Endothelial cell of umbilical vein (primary cell): ENCODE data around the gene FAM163A.

Experiments
- POLR2A ChIP-seq: IDR thresholded peaks from 2 replicates; pipeline ENCODE4 v1.6.1; 2012; ENCODE audit warnings: low read depth, mild to moderate bottlenecking, control low read depth, low read length
- POLR2AphosphoS5 ChIP-seq: IDR thresholded peaks from 2 replicates; pipeline ENCODE4 v1.6.1; 2012; ENCODE audit warnings: low read depth, mild to moderate bottlenecking, control low read depth, low read length, moderate library complexity; ENCODE audit not compliant: insufficient read depth

DNA sequence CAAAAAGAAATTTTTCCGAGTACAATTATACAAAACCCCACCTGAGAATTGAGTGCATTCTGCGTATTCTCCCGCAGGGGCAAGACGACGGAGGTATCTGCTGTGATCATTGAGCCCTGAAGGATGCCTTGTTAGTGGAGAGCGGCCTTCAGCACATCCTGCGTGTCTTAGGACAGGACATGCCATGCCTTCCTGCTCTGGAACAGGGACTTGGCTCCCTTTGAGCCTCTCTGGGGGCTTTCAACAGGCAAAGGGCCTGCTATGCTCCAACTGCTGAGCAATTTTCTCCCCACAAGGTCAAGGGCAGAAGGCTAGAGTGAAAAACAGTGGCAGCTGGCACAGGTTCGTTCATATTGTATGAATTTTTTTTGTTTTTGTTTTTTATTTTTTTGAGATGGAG is 82.1 kb downstream of the FAM163A start:
- TF ChIP-seq POLR2AphosphoS5: no peak
- no peak for TF ChIP-seq POLR2A
